Mammary epithelial cell (primary cell): ENCODE data around the gene TIGAR.

Experiments used
- CTCF ChIP-seq, 2 donors: IDR thresholded peaks in 1 of 2; conservative IDR thresholded peaks in 1 of 2; 2 replicates each; pipeline ENCODE4 v1.5.1; 2011 to 2012; ENCODE audit warnings: inconsistent platforms in 2 of 2, low read length in 2 of 2, mild to moderate bottlenecking in 2 of 2, control low read depth in 1 of 2, low read depth in 1 of 2; ENCODE audit not compliant: insufficient read depth in 1 of 2; ENCODE audit errors: extremely low read depth in 1 of 2
- EZH2 ChIP-seq: IDR thresholded peaks from 2 replicates; pipeline ENCODE4 v1.6.1; 2012; ENCODE audit warnings: low read length, inconsistent platforms, borderline replicate concordance

- TF ChIP-seq CTCF (conservative IDR thresholded peaks at IDR 0.05 in 1 of 2, IDR thresholded peaks at IDR 0.05 in 1 of 2; ENCODE audit: extremely low read depth in 1 of 2, insufficient read depth in 1 of 2, low read depth in 1 of 2, low read length in 2 of 2): no peak
- no peak for TF ChIP-seq EZH2
Observed at GRCh38 chr12:4378772-4379171, 57.8 kb downstream of the TIGAR start.
